Fibroblast of skin of right quadriceps (primary cell): ENCODE data around the gene BPIFB3.
"Not testable (repeated sequence)": the region's sequence is repeated elsewhere in the genome, so short reads cannot be mapped to it uniquely, and the experiment has no call there.

ENCODE experiments used
- DNase-seq: peaks from one replicate; pipeline ENCODE4 v3.0.0-alpha.2; 2013

BPIFB3 gene

GRCh38 chr20:33093074-33093473 is 39.4 kb downstream of the BPIFB3 start:
- DNase-seq, result no peak

GRCh38 chr20:33093582-33093981 is 39.9 kb downstream of the BPIFB3 start:
- no peak for DNase-seq

DNA sequence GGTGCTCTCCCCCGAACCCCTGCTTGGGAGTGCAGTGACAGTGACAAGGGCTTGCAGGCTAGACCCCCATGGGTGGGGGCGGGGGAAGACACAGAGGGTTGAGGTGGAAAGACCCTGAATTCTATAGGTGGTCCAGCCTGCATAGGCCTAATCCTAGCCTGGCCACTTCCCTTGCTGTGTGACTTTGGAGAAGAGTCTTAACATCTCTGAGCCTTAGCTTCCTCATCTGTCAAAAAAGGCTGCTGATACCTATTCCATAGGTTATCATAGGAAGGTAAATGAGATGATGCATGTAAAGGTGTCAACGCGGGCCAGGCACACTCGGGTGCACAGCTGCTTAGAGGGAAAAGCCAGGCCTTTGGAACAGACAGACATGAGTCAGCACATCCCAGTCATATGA is 41.5 kb downstream of the BPIFB3 start:
- DNase-seq, result no peak

DNA sequence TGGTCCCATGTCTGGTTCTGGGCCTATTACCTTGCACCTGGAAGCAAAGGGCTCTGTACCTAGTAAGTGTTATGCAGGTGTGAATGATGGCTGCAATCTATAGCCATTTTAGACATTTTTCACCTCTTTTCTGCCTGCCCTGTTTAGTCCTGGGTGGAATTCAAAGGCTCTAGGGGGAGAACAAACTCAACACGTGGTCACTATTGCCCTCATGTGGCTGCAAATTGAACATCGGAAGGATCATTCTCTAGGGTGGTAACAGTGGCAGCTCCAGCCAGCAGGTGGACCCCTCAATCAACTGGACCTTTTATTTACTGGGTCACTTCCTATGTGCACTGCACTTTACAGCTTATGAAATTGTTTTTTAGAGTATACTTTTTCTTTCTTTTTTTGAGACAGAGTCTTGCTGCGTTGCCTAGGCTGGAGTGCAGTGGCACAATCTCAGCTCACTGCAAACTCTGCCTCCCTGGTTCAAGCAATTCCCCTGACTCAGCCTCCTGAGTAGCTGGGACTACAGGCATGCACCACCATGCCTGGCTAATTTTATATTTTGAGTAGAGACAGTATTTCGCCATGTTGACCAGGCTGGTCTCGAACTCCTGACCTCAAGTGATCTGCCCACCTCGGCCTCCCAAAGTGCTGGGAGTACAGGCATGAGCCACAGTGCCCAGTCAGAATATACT is 42.3 kb downstream of the BPIFB3 start:
- peak; percentile 39 for DNase-seq

- DNase-seq, result no peak
These were observed 43.3 kb downstream of the BPIFB3 start for GRCh38 chr20:33097001-33097400.

DNA sequence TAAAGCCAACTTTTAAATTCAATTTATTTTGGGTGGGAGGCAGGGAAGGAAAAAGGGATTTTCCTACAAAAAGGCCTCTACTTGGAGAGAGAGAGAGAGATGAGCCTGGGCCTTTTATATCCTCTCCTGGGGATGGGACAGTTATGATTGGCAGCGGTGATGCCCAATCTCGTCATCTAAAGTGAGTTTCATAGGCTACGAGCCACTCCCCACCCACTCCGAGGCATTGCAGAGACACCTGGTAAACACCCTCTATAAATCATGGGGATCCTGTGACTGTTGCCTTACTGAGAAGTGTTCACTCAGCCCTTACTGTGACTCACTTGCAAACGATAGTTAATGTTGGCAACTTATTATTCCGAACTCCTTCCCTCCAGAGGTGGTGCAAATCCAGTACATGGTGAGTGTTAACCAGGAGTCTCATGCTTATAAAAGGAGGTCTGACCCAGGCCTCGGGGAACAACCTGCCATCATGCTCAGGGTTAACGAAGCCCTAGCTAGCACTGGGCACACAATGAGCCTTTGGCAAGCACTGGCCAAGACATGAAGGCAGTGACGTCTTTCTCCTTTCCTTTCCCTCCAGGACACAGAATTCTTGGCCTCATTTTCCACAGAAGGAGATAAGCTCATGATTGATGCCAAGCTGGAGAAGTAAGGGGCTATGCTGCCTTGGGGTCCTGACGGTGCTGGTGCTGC is 46.3 kb downstream of the BPIFB3 start:
- no peak for DNase-seq

DNA sequence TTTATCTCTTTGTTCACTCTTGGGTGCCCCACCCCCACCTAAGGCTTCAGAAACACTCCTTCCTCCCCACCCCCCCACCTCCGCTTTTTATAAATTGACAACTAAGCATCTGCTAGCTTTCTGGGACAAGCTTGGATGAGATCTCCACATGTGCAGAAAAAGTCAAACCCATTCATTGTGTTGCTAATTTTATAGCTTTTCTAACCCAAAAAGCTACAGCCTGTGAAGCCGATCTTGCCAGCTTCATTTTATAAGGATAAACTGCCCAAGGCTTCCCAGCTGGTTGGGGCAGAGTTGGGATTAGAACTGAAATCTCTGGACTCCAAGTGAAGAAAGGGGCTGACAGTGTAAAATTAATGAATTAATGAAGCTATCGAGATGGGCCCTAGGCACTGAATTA is 49.9 kb downstream of the BPIFB3 start:
- no peak for DNase-seq

GRCh38 chr20:33104336-33104735 is 50.6 kb downstream of the BPIFB3 start:
- no peak for DNase-seq

- DNase-seq, result no peak
These were observed 51.7 kb downstream of the BPIFB3 start for GRCh38 chr20:33105316-33105924.

DNA sequence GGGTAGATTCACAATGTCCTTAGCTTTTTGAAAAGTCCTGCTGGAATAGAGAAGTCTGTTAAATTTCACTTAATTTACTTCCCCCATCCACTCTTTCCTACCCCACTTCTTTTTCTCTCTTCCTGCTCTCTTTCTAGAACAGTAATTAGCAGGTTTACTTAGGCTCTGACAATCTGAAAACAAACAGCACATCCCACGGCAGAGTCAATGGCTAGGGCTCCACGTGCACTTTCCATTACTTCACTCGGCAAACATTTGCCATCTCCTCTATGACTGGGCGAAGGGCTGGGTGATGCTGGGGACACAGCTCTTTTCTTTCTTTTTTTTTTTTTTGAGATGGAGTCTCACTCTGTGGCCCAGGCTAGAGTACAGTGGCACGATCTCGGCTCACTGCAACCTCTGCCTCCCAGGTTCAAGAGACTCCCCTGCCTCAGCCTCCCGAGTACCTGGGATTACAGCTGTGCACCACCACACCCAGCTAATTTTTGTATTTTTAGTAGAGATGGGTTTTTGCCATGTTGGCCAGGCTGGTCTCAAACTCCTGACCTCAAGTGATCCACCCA is 52.4 kb downstream of the BPIFB3 start:
- not testable (repeated sequence) for DNase-seq

GRCh38 chr20:33108661-33109060 is 55.0 kb downstream of the BPIFB3 start:
- DNase-seq, result no peak

DNA sequence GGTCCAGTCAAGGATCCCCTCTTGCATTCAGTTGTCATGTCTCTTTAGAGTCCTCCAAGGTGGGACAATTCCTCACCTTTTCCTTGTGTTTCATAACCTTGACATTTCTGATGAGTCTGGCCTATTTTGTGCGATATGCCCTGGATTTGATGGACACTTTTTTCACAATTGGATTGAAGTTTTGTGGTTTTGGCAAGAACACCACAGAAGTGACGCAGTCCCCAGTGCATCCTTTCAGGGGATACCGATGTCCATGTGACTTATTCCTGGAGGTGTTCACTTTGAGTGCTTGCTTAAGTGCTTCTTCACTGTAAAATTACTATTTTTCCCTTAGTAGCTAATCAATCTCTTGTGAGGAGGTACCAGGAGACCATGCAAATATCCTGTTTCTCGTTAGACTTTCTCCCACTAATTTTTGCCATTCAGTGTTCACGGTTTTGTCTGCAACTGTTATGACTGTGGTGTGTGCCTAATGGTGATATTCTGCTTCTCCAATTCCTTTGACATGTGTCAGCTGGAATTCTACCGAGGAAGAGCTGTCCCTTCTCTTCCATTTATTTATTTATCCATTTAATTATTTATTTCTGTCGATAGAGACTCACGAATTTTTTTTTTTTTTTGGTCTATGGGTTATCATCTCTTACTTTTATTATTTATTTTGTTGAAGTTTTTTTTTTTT is 56.6 kb downstream of the BPIFB3 start:
- DNase-seq, result no peak

- no peak for DNase-seq
These were observed 57.6 kb downstream of the BPIFB3 start for GRCh38 chr20:33111306-33111705.

- DNase-seq, result no peak
These were observed 59.1 kb downstream of the BPIFB3 start for GRCh38 chr20:33112547-33113386.

DNA sequence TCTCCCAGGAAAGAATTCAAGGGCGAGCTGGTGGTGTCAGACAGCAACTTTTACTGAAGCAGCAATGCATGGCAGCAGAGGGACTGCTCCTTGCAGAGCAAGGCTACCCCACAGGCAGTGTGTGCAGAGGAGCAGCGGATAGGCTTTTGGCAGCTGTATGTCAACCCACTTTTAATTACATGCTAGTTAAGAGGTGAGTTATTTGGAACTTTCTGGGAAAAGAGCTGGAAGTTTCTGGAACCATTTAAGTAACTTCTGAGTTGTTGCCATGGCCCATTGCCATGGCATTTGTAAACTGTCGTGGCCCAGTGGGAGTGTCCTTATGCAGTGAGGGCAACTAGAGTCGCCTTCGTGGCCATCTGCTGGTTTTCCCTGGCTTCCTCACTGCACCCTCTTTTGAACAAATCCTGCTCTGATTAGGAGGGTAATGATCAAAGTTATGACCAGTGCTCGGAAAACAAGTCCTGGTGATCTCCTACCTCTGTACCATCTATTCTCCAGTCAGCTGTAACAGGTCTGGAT is 59.7 kb downstream of the BPIFB3 start:
- no peak for DNase-seq

GRCh38 chr20:33115501-33115900 is 61.8 kb downstream of the BPIFB3 start:
- DNase-seq, result not testable (repeated sequence)

- no peak for DNase-seq
These were observed 66.3 kb downstream of the BPIFB3 start for GRCh38 chr20:33119725-33120720.

GRCh38 chr20:33120934-33121333 is 67.2 kb downstream of the BPIFB3 start:
- DNase-seq, result no peak

DNA sequence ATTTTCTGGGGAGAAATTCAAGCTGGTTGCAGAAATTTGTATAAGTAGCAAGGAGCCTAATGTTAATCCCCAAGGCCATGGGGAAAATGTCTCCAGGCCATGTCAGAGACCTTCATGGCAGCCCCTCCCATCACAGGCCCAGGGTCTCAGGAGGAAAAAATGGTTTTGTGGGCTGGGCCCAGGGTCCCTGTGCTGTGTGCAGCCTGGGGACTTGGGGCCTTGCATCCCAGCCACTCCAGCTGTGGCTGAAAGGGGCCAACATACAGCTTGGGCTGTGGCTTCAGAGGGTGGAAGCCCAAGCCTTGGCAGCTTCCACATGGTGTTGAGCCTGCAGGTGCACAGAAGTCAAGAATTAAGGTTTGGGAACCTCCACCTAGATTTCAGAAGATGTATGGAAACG is 68.6 kb downstream of the BPIFB3 start:
- DNase-seq, result not testable (repeated sequence)
